ENCODE measurements around the gene CELF2. TPM values are rescaled to one million over a fixed set of nuclear protein-coding genes. Genes with fewer than 3 reads are reported as not detected.

Gene CELF2
- total and polyA plus RNA-seq, 2 of the 4 experiments (the other 2 are of a cell fraction), result 3.5 to 6.6 TPM

- Histone ChIP-seq H4K8ac (ENCODE audit: low read depth in 2 of 2, low read length in 2 of 2) (no peak overlapping the region), H4K20me1 (ENCODE audit: insufficient read depth, low read length) (no peaks in the 10 kb centered on the region), H2BK5ac (ENCODE audit: low read depth, low read length, poor library complexity, severe bottlenecking) (no peak overlapping the region), H2BK15ac (ENCODE audit: low read depth, low read length) (no peak overlapping the region), H3K4ac (ENCODE audit: low read depth, low read length) (no peak overlapping the region), H2AFZ (replicated peaks; ENCODE audit: low read length, poor library complexity) (no peak overlapping the region), H3K23ac (ENCODE audit: low read depth, low read length) (no peak overlapping the region), H3K4me1 (ENCODE audit: control insufficient read depth, insufficient read depth, low read length) (no peaks in the 10 kb centered on the region), H3K56ac (ENCODE audit: extremely low read depth, insufficient read depth, low read length) (no peak overlapping the region), H3K4me3 (ENCODE audit: insufficient read depth, low read depth, low read length) (no peak overlapping the region), H3K14ac (replicated peaks; ENCODE audit: low read depth, low read length) (no peak overlapping the region), H3K9ac (ENCODE audit: low read depth, low read length) (no peak overlapping the region), H4K91ac (ENCODE audit: insufficient read depth, low read depth, low read length) (no peak overlapping the region), H4K5ac (ENCODE audit: low read depth, low read length) (no peak overlapping the region), H3K4me2 (ENCODE audit: low read depth, low read length) (no peak overlapping the region), H3K27ac (ENCODE audit: insufficient read depth, low read length) (no peak overlapping the region), H3K9me3 (ENCODE audit: control insufficient read depth, insufficient read depth, low read length) (no peaks in the 10 kb centered on the region), H3K9me1 (ENCODE audit: insufficient read depth, low read length) (no peaks in the 10 kb centered on the region), H2BK120ac (ENCODE audit: low read depth, low read length) (no peak overlapping the region), H3K36me3 (ENCODE audit: control insufficient read depth, insufficient read depth, low read length) (no peaks in the 10 kb centered on the region), H3K79me1 (ENCODE audit: low read depth in 1 of 2, low read length in 2 of 2) (no peaks in the 10 kb centered on the region), H3K18ac (ENCODE audit: low read depth, low read length) (no peak overlapping the region), H2AK5ac (ENCODE audit: low read depth, low read length) (no peak overlapping the region), H2BK20ac (ENCODE audit: low read depth, low read length) (no peak overlapping the region), H3K27me3 (ENCODE audit: control insufficient read depth, insufficient read depth, low read length) (no peaks in the 10 kb centered on the region; the same call in 1 of the 2 replicates), H2AK9ac (replicated peaks; ENCODE audit: low read depth, low read length, poor library complexity) (no peak overlapping the region)
- no CpG with 5 or more reads among the region's 15 CpGs for WGBS, 2 experiments (ENCODE audit: extremely low coverage in 2 of 2, insufficient read length in 1 of 2)
- ChIA-PET POLR2A (ENCODE audit: unreplicated experiment) (no interaction called here), CTCF (interaction anchor here (1.1 kb wide), 1 partner anchor 28 kb away, joined by 4 read pairs; no protein-coding TSS in a partner anchor)
- BruUV-seq (replicated peaks), result no TSS peak
- TF ChIP-seq ELK1 (IDR thresholded peaks at IDR 0.05; ENCODE audit: borderline replicate concordance, low read depth, low read length) (no peak), MAZ (IDR thresholded peaks at IDR 0.05; ENCODE audit: borderline replicate concordance, low read depth, low read length) (no peak), RFX5 (IDR thresholded peaks at IDR 0.05; ENCODE audit: low read depth, low read length) (no peak), NFE2L2 (IDR thresholded peaks at IDR 0.05; ENCODE audit: low read depth, low read length) (no peak), MAFK (IDR thresholded peaks at IDR 0.05; ENCODE audit: low read depth, low read length) (no peak), POLR2A (IDR thresholded peaks at IDR 0.05; ENCODE audit: low read depth, low read length) (no peak), CEBPB (IDR thresholded peaks at IDR 0.05; ENCODE audit: low read depth, low read length) (no peak), RAD21 (IDR thresholded peaks at IDR 0.05; ENCODE audit: low read length) (no peak), CTCF (conservative IDR thresholded peaks at IDR 0.05; ENCODE audit: low read depth, low read length) (no peak), USF2 (IDR thresholded peaks at IDR 0.05; ENCODE audit: low read depth, low read length) (no peak), RCOR1 (IDR thresholded peaks at IDR 0.05; ENCODE audit: insufficient replicate concordance, low read length) (no peak), FOS (IDR thresholded peaks at IDR 0.05; ENCODE audit: low read depth, low read length) (no peak)
- in situ Hi-C loops (cut with MboI; ENCODE audit: low sequenced_read_pairs), result loop anchor here (10.0 kb wide), 2 partner anchors 1668 to 1938 kb away; no protein-coding TSS in a partner anchor
- no peak for ATAC-seq (ENCODE audit: low read depth)
- intact Hi-C loops (cut with micrococcal nuclease), result loop anchor here (5.0 kb wide), 1 partner anchor 1666 kb away; no protein-coding TSS in a partner anchor
- no peak for DNase-seq
- dilution Hi-C loops (cut with HindIII; ENCODE audit: low sequenced_read_pairs, unreplicated experiment), result no loop called here
Observed at GRCh38 chr10:11272915-11273389, 255.3 kb downstream of the CELF2 start.
